GM12864 (cell line): ENCODE measurements around the gene ZNF324.
"Not testable (repeated sequence)": the region's sequence is repeated elsewhere in the genome, so short reads cannot be mapped to it uniquely, and the experiment has no call there.

Source experiments
- DNase-seq: peaks from one replicate; pipeline ENCODE4 v3.0.0-alpha.2; 2011; ENCODE audit warnings: low read depth
- H3K4me3 ChIP-seq: 2 replicates; pipeline ENCODE4 v1.5.1; 2011; ENCODE audit warnings: mild to moderate bottlenecking, low read depth, low read length, control low read depth
- TF ChIP-seq, protein P1 (sequence below): IDR thresholded peaks from 2 replicates; pipeline ENCODE4 v1.5.1; 2011; ENCODE audit warnings: low read depth, mild to moderate bottlenecking, moderate library complexity, low read length, control low read depth, inconsistent platforms; ENCODE audit errors: missing control alignments

The ZNF324 gene

GRCh38 chr19:58466760-58467589 is at the start of gene ZNF324:
TSS of gene ZNF324 (plus strand) at chr19:58467080. CDS start at chr19:58469186, 2,106 bp downstream.
- TF ChIP-seq, protein P1, sequence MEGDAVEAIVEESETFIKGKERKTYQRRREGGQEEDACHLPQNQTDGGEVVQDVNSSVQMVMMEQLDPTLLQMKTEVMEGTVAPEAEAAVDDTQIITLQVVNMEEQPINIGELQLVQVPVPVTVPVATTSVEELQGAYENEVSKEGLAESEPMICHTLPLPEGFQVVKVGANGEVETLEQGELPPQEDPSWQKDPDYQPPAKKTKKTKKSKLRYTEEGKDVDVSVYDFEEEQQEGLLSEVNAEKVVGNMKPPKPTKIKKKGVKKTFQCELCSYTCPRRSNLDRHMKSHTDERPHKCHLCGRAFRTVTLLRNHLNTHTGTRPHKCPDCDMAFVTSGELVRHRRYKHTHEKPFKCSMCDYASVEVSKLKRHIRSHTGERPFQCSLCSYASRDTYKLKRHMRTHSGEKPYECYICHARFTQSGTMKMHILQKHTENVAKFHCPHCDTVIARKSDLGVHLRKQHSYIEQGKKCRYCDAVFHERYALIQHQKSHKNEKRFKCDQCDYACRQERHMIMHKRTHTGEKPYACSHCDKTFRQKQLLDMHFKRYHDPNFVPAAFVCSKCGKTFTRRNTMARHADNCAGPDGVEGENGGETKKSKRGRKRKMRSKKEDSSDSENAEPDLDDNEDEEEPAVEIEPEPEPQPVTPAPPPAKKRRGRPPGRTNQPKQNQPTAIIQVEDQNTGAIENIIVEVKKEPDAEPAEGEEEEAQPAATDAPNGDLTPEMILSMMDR: no peak
- DNase-seq: peak; percentile 84
- peak within 1 kb of the TSS; percentile 97 for H3K4me3 ChIP-seq

- TF ChIP-seq, protein P1: no peak
- H3K4me3 ChIP-seq: no peak overlapping the region
- no peak for DNase-seq
These were observed 38.3 kb upstream of the ZNF324 start for GRCh38 chr19:58428617-58429016.

DNA sequence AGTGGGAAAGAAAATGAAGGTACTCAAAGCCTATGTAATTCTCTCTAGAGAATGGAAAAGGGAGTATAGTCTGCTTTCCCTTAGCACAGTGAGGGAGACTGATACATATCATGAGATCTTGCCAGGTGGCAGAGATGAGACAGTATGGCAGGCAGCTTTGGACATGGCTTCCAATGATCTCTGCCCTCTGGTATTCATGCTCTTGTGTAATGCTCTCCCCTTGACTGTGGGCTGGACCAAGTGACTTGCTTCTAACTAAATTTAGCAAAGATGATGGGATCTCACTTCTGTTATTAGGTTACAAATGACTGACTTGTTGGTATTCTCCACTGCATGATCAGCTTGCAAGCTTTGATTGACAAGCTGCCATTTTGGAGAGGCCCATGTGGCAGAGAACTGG is 37.1 kb upstream of the ZNF324 start:
- TF ChIP-seq, protein P1: no peak
- DNase-seq: no peak
- no peak overlapping the region for H3K4me3 ChIP-seq

DNA sequence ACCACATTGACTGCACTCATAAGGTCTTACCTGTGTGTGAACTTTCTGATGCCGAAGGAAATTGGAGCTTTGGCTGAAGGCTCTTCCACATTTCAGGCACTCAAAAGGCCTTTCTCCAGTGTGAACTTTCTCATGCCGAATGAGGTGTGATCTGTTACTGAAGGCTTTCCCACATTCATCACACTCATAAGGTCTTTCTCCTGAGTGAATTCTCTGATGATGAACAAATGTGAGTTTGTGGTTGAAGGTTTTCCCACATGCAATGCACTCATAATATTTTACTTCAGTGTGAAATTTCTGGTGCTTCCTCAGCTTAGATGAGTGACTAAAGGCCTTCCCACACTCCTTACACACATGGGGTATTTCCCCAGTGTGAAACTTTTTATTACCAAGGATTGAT is 32.7 kb upstream of the ZNF324 start:
- no peak overlapping the region for H3K4me3 ChIP-seq
- DNase-seq: no peak
- TF ChIP-seq, protein P1: no peak

DNA sequence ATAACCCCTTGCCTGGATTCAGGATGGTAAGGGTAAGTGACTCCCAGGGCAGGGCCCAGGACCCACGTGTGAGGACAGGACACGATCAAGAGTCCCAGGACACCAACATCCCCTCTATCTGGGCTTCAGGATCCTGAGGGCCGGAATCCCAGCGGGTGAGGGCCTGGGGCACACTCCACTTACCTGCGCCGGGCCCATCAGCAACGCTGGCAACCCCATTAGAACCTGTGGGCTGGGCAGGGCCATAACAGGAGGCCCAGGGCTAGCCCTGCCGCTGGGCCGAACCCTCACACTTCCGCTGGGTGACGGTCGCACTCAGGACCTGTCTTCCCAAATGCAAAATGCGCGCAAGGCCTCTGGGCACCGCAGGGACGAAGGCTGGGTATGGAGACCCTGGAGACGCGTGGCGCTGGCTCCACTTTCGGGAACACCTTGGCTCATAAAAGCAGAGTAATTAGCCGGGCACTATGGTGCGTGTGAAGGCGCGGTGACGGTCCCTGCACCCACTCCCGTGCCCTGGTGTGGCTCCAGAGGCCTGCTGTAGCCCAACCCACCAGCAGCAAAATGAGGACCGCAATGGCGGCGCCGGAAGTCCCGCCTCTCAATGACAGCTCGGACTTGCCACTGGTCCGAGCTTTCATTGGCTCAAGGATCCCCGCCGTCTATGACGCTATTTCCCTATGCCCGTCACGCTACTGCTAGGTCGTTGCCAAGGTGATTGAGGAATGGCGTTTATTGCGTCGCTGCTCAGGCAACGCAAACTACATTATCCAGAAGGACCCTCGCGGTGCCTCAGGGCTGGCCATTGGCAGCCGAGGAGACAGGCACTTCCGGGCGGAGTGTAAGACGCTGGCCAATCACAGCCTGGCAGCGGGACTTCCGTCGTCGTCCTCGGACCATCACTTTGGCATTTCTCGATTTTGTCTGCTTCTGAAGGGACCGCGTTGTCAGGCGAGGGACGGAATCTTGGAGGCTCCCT is 27.0 kb upstream of the ZNF324 start, which contains the start of gene ZNF132:
ZNF132 (minus strand) TSS at position 578 of the 979 bp plus-strand sequence; CDS start at position 246, 332 bp downstream.
- DNase-seq: peak; percentile 99
- TF ChIP-seq, protein P1: no peak
- peak within 1 kb of the TSS; percentile 75 for H3K4me3 ChIP-seq

DNA sequence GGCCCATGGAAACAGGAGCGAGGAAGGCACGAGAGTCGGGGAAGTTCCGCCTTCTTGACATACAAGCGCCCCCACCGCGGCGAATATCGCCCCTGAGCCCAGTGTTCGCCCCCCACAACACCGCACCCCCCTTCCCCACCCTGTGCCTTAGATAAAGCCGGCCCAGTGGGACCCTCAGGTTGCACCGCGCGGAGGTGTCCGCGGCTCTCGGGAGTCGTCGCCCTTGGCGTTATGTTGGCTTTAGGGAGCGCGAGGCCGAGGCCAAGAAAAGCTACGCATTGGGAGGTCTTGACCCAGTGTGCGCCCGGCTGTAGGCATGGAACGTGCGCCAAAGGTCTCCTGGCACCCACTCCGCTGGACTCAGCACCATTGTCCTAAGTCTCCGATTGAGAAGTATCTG is 26.3 kb upstream of the ZNF324 start:
- TF ChIP-seq, protein P1: no peak
- no peak for DNase-seq
- peak overlapping the region; percentile 75 for H3K4me3 ChIP-seq

GRCh38 chr19:58442986-58443385 is 23.9 kb upstream of the ZNF324 start:
- DNase-seq, H3K4me3 ChIP-seq: not testable (repeated sequence)

- not testable (repeated sequence) for H3K4me3 ChIP-seq, DNase-seq
These were observed 18.0 kb upstream of the ZNF324 start for GRCh38 chr19:58448860-58449259.

DNA sequence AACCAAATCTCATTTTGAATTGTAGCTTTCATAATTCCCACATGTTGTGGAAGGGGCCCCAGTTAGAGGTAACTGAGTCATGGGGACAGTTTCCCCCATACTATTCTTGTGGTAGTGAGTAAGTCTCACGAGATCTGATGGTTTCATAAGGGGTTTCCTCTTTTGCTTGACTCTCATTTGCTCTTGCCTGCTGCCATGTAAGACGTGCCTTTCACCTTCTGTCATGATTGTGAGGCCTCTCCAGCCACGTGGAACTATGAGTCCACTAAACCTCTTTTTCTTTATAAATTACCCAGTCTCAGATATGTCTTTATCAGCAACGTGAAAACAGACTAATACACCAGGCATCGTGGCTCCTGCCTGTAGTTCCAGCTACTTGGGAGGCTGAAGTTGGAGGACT is 16.9 kb upstream of the ZNF324 start:
- not testable (repeated sequence) for DNase-seq, H3K4me3 ChIP-seq
